SK-MEL-5 (cell line): Measurements from ENCODE around the gene STEAP1B. TPM values are rescaled to one million over a fixed set of nuclear protein-coding genes. Genes with fewer than 3 reads are reported as not detected.

Experiments used
- DNase-seq: peaks from one replicate; pipeline ENCODE4 v3.0.0-alpha.2; 2016; ENCODE audit warnings: low read depth, low spot score
- in situ Hi-C: cut with HindIII; loops from 2 replicates; pipeline ENCODE4 v1.10.0; 2016; ENCODE audit warnings: low sequenced_read_pairs, high pct_unique_total_duplicates, low pct_unique_long_range_greater_than_20kb
- total RNA-seq: library from RNA; depleted of rRNA; stranded (reverse); fragments of >200 nt; shearing (Covaris generic); gene quantifications from 2 replicates; pipeline ENCODE4 v1.2.3, GENCODE V29; 2014

The STEAP1B gene
- total RNA-seq, 1 experiment from 2014 or later: 61.7 TPM

GRCh38 chr7:22399546-22399945 lies 100.4 kb downstream of the STEAP1B start:
- no peak for DNase-seq
- in situ Hi-C loops: no loop called here

GRCh38 chr7:22399091-22399490 lies 100.9 kb downstream of the STEAP1B start:
- no peak for DNase-seq
- in situ Hi-C loops: no loop called here

- in situ Hi-C loops: no loop called here
- no peak for DNase-seq
Observed at GRCh38 chr7:22397981-22398380, 102.0 kb downstream of the STEAP1B start.

GRCh38 chr7:22395222-22395621 lies 104.8 kb downstream of the STEAP1B start:
- DNase-seq: no peak
- in situ Hi-C loops: no loop called here

GRCh38 chr7:22394739-22395138 lies 105.2 kb downstream of the STEAP1B start:
- no peak for DNase-seq
- in situ Hi-C loops: no loop called here

GRCh38 chr7:22393913-22394729 lies 105.9 kb downstream of the STEAP1B start:
- DNase-seq: no peak
- in situ Hi-C loops: no loop called here

GRCh38 chr7:22390516-22390915 lies 109.5 kb downstream of the STEAP1B start:
- no peak for DNase-seq
- in situ Hi-C loops: no loop called here

GRCh38 chr7:22389892-22390291 lies 110.1 kb downstream of the STEAP1B start:
- DNase-seq: no peak
- in situ Hi-C loops: no loop called here

GRCh38 chr7:22387583-22387982 lies 112.4 kb downstream of the STEAP1B start:
- DNase-seq: no peak
- in situ Hi-C loops: no loop called here

- in situ Hi-C loops: no loop called here
- no peak for DNase-seq
Observed at GRCh38 chr7:22386865-22387264, 113.1 kb downstream of the STEAP1B start.

GRCh38 chr7:22386206-22386858 lies 113.7 kb downstream of the STEAP1B start:
- in situ Hi-C loops: no loop called here
- DNase-seq: no peak

- no peak for DNase-seq
- in situ Hi-C loops: no loop called here
Observed at GRCh38 chr7:22385326-22385725, 114.7 kb downstream of the STEAP1B start.

GRCh38 chr7:22380333-22380732 lies 119.7 kb downstream of the STEAP1B start:
- in situ Hi-C loops: no loop called here
- no peak for DNase-seq

- in situ Hi-C loops: no loop called here
- no peak for DNase-seq
Observed at GRCh38 chr7:22378199-22378980, 121.6 kb downstream of the STEAP1B start.

- in situ Hi-C loops: no loop called here
- DNase-seq: no peak
Observed at GRCh38 chr7:22377703-22378102, 122.3 kb downstream of the STEAP1B start.

GRCh38 chr7:22375359-22376048 lies 124.5 kb downstream of the STEAP1B start:
- in situ Hi-C loops: no loop called here
- DNase-seq: peak; percentile 64

GRCh38 chr7:22373911-22374310 lies 126.1 kb downstream of the STEAP1B start:
- in situ Hi-C loops: no loop called here
- no peak for DNase-seq

- DNase-seq: no peak
- in situ Hi-C loops: no loop called here
Observed at GRCh38 chr7:22373388-22373787, 126.6 kb downstream of the STEAP1B start.
